ENCODE data around the gene SUPT5H. TPM values are rescaled to one million over a fixed set of nuclear protein-coding genes. Genes with fewer than 3 reads are reported as not detected.

The SUPT5H gene
- total and polyA plus RNA-seq, 4 donors: 55.1 to 127 (median 87.9) TPM

GRCh38 chr19:39401549-39402345, 43.6 kb upstream of the SUPT5H start:
- H3K9ac ChIP-seq (ENCODE audit: insufficient read depth in 1 of 2, low read length in 2 of 2): peak overlapping the region in 1 of 2 donors; percentile 60
- DNase-seq (peak in 1 of 3 donors; percentile 21), ATAC-seq (ENCODE audit: insufficient read depth, low FRiP score) (no peak)
- no peak overlapping the region for H3K4me3 ChIP-seq
- peak overlapping the region; percentile 93 to 100 for H3K27ac ChIP-seq (ENCODE audit: low read depth in 1 of 2, low read length in 1 of 2)
- H3K9me3 ChIP-seq (ENCODE audit: control insufficient read depth in 4 of 4, insufficient read depth in 3 of 4, low read length in 3 of 4): no peaks in the 10 kb centered on the region
- H3K4me1 ChIP-seq (ENCODE audit: control insufficient read depth in 5 of 5, insufficient read depth in 5 of 5, low read length in 5 of 5): peaks cover 0 to 32% (median 15%) of the 10 kb centered on the region in 5 donors
- H3K36me3 ChIP-seq (ENCODE audit: control insufficient read depth in 4 of 4, insufficient read depth in 4 of 4, low read length in 4 of 4): peaks cover 0 to 10% (median 0%) of the 10 kb centered on the region in 4 donors
- H3K27me3 ChIP-seq (ENCODE audit: control insufficient read depth in 3 of 3, insufficient read depth in 3 of 3, low read length in 2 of 3): no peaks in the 10 kb centered on the region
- no peak for TF ChIP-seq CTCF (IDR thresholded peaks at IDR 0.05; ENCODE audit: control extremely low read depth, extremely low read depth)
- WGBS, 2 donors: 45 to 48% methylated on average over 25 of the region's 25 CpGs

- ATAC-seq (ENCODE audit: insufficient read depth, low FRiP score) (peak; percentile 23), DNase-seq (peak; percentile 95 to 98 (median 96))
- Histone ChIP-seq H3K9ac (ENCODE audit: insufficient read depth in 1 of 2, low read length in 2 of 2) (peak overlapping the region; percentile 13 to 72), H3K9me3 (ENCODE audit: control insufficient read depth in 4 of 4, insufficient read depth in 3 of 4, low read length in 3 of 4) (no peaks in the 10 kb centered on the region), H3K4me3 (peak overlapping the region; percentile 12), H3K27ac (ENCODE audit: low read depth in 1 of 2, low read length in 1 of 2) (peak overlapping the region; percentile 93 to 100), H3K4me1 (ENCODE audit: control insufficient read depth in 5 of 5, insufficient read depth in 5 of 5, low read length in 5 of 5) (peaks cover 0 to 31% (median 15%) of the 10 kb centered on the region in 5 donors), H3K36me3 (ENCODE audit: control insufficient read depth in 4 of 4, insufficient read depth in 4 of 4, low read length in 4 of 4) (peaks cover 0 to 10% (median under 1%) of the 10 kb centered on the region in 4 donors), H3K27me3 (ENCODE audit: control insufficient read depth in 3 of 3, insufficient read depth in 3 of 3, low read length in 2 of 3) (no peaks in the 10 kb centered on the region)
- 2% methylated on average over 49 to 59 of the region's 59 CpGs for WGBS, 2 donors
- no peak for TF ChIP-seq CTCF (IDR thresholded peaks at IDR 0.05; ENCODE audit: control extremely low read depth, extremely low read depth)
Observed at GRCh38 chr19:39402346-39403300, 42.8 kb upstream of the SUPT5H start.

- Histone ChIP-seq H3K27ac (ENCODE audit: low read depth in 1 of 2, low read length in 1 of 2) (peak overlapping the region; percentile 93 to 100), H3K27me3 (ENCODE audit: control insufficient read depth in 3 of 3, insufficient read depth in 3 of 3, low read length in 2 of 3) (no peaks in the 10 kb centered on the region), H3K9me3 (ENCODE audit: control insufficient read depth in 4 of 4, insufficient read depth in 3 of 4, low read length in 3 of 4) (no peaks in the 10 kb centered on the region), H3K36me3 (ENCODE audit: control insufficient read depth in 4 of 4, insufficient read depth in 4 of 4, low read length in 4 of 4) (peaks cover 0 to 12% (median 7%) of the 10 kb centered on the region in 4 donors), H3K9ac (ENCODE audit: insufficient read depth in 1 of 2, low read length in 2 of 2) (peak overlapping the region; percentile 72 to 86), H3K4me1 (ENCODE audit: control insufficient read depth in 5 of 5, insufficient read depth in 5 of 5, low read length in 5 of 5) (peaks cover 0 to 29% (median 12%) of the 10 kb centered on the region in 5 donors), H3K4me3 (peak overlapping the region; percentile 14)
- WGBS, 2 donors: 1% methylated on average over 43 of the region's 43 CpGs
- DNase-seq (peak; percentile 95 to 97 (median 97)), ATAC-seq (ENCODE audit: insufficient read depth, low FRiP score) (peak; percentile 51)
- TF ChIP-seq CTCF (IDR thresholded peaks at IDR 0.05; ENCODE audit: control extremely low read depth, extremely low read depth): no peak
Observed at GRCh38 chr19:39403331-39404312, 41.8 kb upstream of the SUPT5H start.
